ENCODE results near the gene KLHL42. TPM values are rescaled to one million over a fixed set of nuclear protein-coding genes. Genes with fewer than 3 reads are reported as not detected.

Gene KLHL42
- total RNA-seq, 2 donors from 2014 or later: 9.8 to 10.7 TPM

- DNase-seq: no peak
- Mint-ChIP-seq H3K4me3 (no peak overlapping the region), H3K27ac (no peak overlapping the region), H3K27me3 (ENCODE audit: low read depth) (peaks cover 55% of the 10 kb centered on the region), H3K36me3 (ENCODE audit: insufficient read depth in 2 of 2) (no peaks in the 10 kb centered on the region), H3K4me1 (ENCODE audit: low read depth) (peaks cover 12% of the 10 kb centered on the region), H3K9me3 (peaks cover 0 to 1% of the 10 kb centered on the region in 2 donors)
- ATAC-seq (replicated peaks in 1 of 2): no peak
These were observed 32.5 kb downstream of the KLHL42 start for GRCh38 chr12:27812502-27812901.

- ATAC-seq (replicated peaks in 1 of 2) (no peak), DNase-seq (no peak)
- peak overlapping the region; percentile 19 for H3K27ac Mint-ChIP-seq
- no peak overlapping the region for H3K4me3 Mint-ChIP-seq
- peaks cover 73% of the 10 kb centered on the region for H3K27me3 Mint-ChIP-seq (ENCODE audit: low read depth)
- H3K36me3 Mint-ChIP-seq (ENCODE audit: insufficient read depth in 2 of 2): no peaks in the 10 kb centered on the region
- peaks cover 0 to 1% of the 10 kb centered on the region in 2 donors for H3K9me3 Mint-ChIP-seq
- H3K4me1 Mint-ChIP-seq (ENCODE audit: low read depth): peaks cover 12% of the 10 kb centered on the region
These were observed 34.4 kb downstream of the KLHL42 start for GRCh38 chr12:27814411-27814810.

- Mint-ChIP-seq H3K27me3 (ENCODE audit: low read depth) (peaks cover 79% of the 10 kb centered on the region), H3K9me3 (peaks cover 0 to 1% of the 10 kb centered on the region in 2 donors), H3K27ac (no peak overlapping the region), H3K4me3 (no peak overlapping the region), H3K4me1 (ENCODE audit: low read depth) (peaks cover 12% of the 10 kb centered on the region), H3K36me3 (ENCODE audit: insufficient read depth in 2 of 2) (no peaks in the 10 kb centered on the region)
- ATAC-seq (replicated peaks in 1 of 2): no peak
- DNase-seq: no peak
These were observed 35.0 kb downstream of the KLHL42 start for GRCh38 chr12:27814851-27815591.

GRCh38 chr12:27817766-27818165, 37.7 kb downstream of the KLHL42 start:
- no peak overlapping the region for H3K4me3 Mint-ChIP-seq
- no peak for DNase-seq
- no peak for ATAC-seq (replicated peaks in 1 of 2)
- H3K4me1 Mint-ChIP-seq (ENCODE audit: low read depth): peaks cover 30% of the 10 kb centered on the region
- H3K27me3 Mint-ChIP-seq (ENCODE audit: low read depth): peaks cover 59% of the 10 kb centered on the region
- H3K27ac Mint-ChIP-seq: no peak overlapping the region
- H3K36me3 Mint-ChIP-seq (ENCODE audit: insufficient read depth in 2 of 2): no peaks in the 10 kb centered on the region
- H3K9me3 Mint-ChIP-seq: no peaks in the 10 kb centered on the region

- no peak overlapping the region for H3K27ac Mint-ChIP-seq
- H3K27me3 Mint-ChIP-seq (ENCODE audit: low read depth): peaks cover 56% of the 10 kb centered on the region
- no peaks in the 10 kb centered on the region for H3K36me3 Mint-ChIP-seq (ENCODE audit: insufficient read depth in 2 of 2)
- no peak for DNase-seq
- H3K4me3 Mint-ChIP-seq: no peak overlapping the region
- peaks cover 35% of the 10 kb centered on the region for H3K4me1 Mint-ChIP-seq (ENCODE audit: low read depth)
- no peak for ATAC-seq (replicated peaks in 1 of 2)
- H3K9me3 Mint-ChIP-seq: no peaks in the 10 kb centered on the region
These were observed 38.4 kb downstream of the KLHL42 start for GRCh38 chr12:27818401-27818918.

- H3K27ac Mint-ChIP-seq: no peak overlapping the region
- peaks cover 37% of the 10 kb centered on the region for H3K4me1 Mint-ChIP-seq (ENCODE audit: low read depth)
- H3K36me3 Mint-ChIP-seq (ENCODE audit: insufficient read depth in 2 of 2): no peaks in the 10 kb centered on the region
- peaks cover 61% of the 10 kb centered on the region for H3K27me3 Mint-ChIP-seq (ENCODE audit: low read depth)
- no peak overlapping the region for H3K4me3 Mint-ChIP-seq
- DNase-seq: no peak
- no peak for ATAC-seq (replicated peaks in 1 of 2)
- H3K9me3 Mint-ChIP-seq: no peaks in the 10 kb centered on the region
These were observed 40.5 kb downstream of the KLHL42 start for GRCh38 chr12:27820564-27820963.

- H3K27ac Mint-ChIP-seq: no peak overlapping the region
- peak overlapping the region; percentile 10 to 73 for H3K4me3 Mint-ChIP-seq
- H3K4me1 Mint-ChIP-seq (ENCODE audit: low read depth): peaks cover 46% of the 10 kb centered on the region
- DNase-seq (peak; percentile 22 to 54), ATAC-seq (replicated peaks in 1 of 2) (no peak)
- no peaks in the 10 kb centered on the region for H3K36me3 Mint-ChIP-seq (ENCODE audit: insufficient read depth in 2 of 2)
- H3K27me3 Mint-ChIP-seq (ENCODE audit: low read depth): peaks cover 64% of the 10 kb centered on the region
- no peaks in the 10 kb centered on the region for H3K9me3 Mint-ChIP-seq
These were observed 41.4 kb downstream of the KLHL42 start for GRCh38 chr12:27821259-27821973.

GRCh38 chr12:27822076-27822712, 42.2 kb downstream of the KLHL42 start:
- Mint-ChIP-seq H3K27me3 (ENCODE audit: low read depth) (peaks cover 62% of the 10 kb centered on the region), H3K27ac (peak overlapping the region; percentile 94), H3K9me3 (no peaks in the 10 kb centered on the region), H3K4me1 (ENCODE audit: low read depth) (peaks cover 47% of the 10 kb centered on the region), H3K4me3 (peak overlapping the region; percentile 45 to 73), H3K36me3 (ENCODE audit: insufficient read depth in 2 of 2) (no peaks in the 10 kb centered on the region)
- DNase-seq (peak; percentile 74 to 83), ATAC-seq (replicated peaks in 1 of 2) (peak; percentile 91 to 94)

GRCh38 chr12:27823038-27823437, 43.0 kb downstream of the KLHL42 start:
- peak overlapping the region in 1 of 2 donors; percentile 73 for H3K4me3 Mint-ChIP-seq

GRCh38 chr12:27824126-27824842, 44.3 kb downstream of the KLHL42 start:
- H3K9me3 Mint-ChIP-seq: no peaks in the 10 kb centered on the region

More at GRCh38 chr12:27823038-27823437, 43.0 kb downstream of the KLHL42 start:
- H3K36me3 Mint-ChIP-seq (ENCODE audit: insufficient read depth in 2 of 2): no peaks in the 10 kb centered on the region
- DNase-seq (peak in 1 of 2 donors; percentile 25), ATAC-seq (replicated peaks in 1 of 2) (no peak)
- H3K27me3 Mint-ChIP-seq (ENCODE audit: low read depth): peaks cover 58% of the 10 kb centered on the region
- H3K27ac Mint-ChIP-seq: peak overlapping the region; percentile 94
- H3K4me1 Mint-ChIP-seq (ENCODE audit: low read depth): peaks cover 47% of the 10 kb centered on the region
- H3K9me3 Mint-ChIP-seq: no peaks in the 10 kb centered on the region

GRCh38 chr12:27826076-27826475, 46.0 kb downstream of the KLHL42 start:
- no peak for DNase-seq
- no peak overlapping the region for H3K27ac Mint-ChIP-seq
- H3K9me3 Mint-ChIP-seq: no peaks in the 10 kb centered on the region
- peaks cover 46% of the 10 kb centered on the region for H3K4me1 Mint-ChIP-seq (ENCODE audit: low read depth)
- H3K36me3 Mint-ChIP-seq (ENCODE audit: insufficient read depth in 2 of 2): no peaks in the 10 kb centered on the region
- no peak for ATAC-seq (replicated peaks in 1 of 2)
- peaks cover 58% of the 10 kb centered on the region for H3K27me3 Mint-ChIP-seq (ENCODE audit: low read depth)
- no peak overlapping the region for H3K4me3 Mint-ChIP-seq

More at GRCh38 chr12:27824126-27824842, 44.3 kb downstream of the KLHL42 start:
- Mint-ChIP-seq H3K27me3 (ENCODE audit: low read depth) (peaks cover 55% of the 10 kb centered on the region), H3K4me3 (peak overlapping the region; percentile 16 to 70), H3K27ac (peak overlapping the region; percentile 68), H3K4me1 (ENCODE audit: low read depth) (peaks cover 47% of the 10 kb centered on the region), H3K36me3 (ENCODE audit: insufficient read depth in 2 of 2) (no peaks in the 10 kb centered on the region)
- peak in 1 of 2 donors; percentile 22 for ATAC-seq (replicated peaks in 1 of 2)
- DNase-seq: peak; percentile 34

GRCh38 chr12:27828196-27828595, 48.2 kb downstream of the KLHL42 start:
- Mint-ChIP-seq H3K9me3 (no peaks in the 10 kb centered on the region), H3K36me3 (ENCODE audit: insufficient read depth in 2 of 2) (no peaks in the 10 kb centered on the region), H3K27ac (no peak overlapping the region), H3K27me3 (ENCODE audit: low read depth) (peaks cover 68% of the 10 kb centered on the region), H3K4me3 (no peak overlapping the region), H3K4me1 (ENCODE audit: low read depth) (peaks cover 25% of the 10 kb centered on the region)
- no peak for ATAC-seq (replicated peaks in 1 of 2)
- no peak for DNase-seq

Measured in activated T-cell treated with anti-CD3 and anti-CD28 coated beads, Interleukin-2, amount 50 U/mL, for 72 hours (primary cell).